Spleen (tissue), 7 donors: ENCODE results near the gene ZIC1.

Experiments
- POLR2AphosphoS5 ChIP-seq, 3 donors: sonication (generic); formaldehyde crosslinking; IDR thresholded peaks; one replicate each; pipeline ENCODE4 v1.5.1; 2017; ENCODE audit warnings: antibody characterized with exemption in 3 of 3
- TF ChIP-seq, protein P1 (sequence below), 11 experiments: fragments of 200-600 bp in 7 of 11; fragments of 450-650 bp in 4 of 11; sonication (generic) in 4 of 11; IDR thresholded peaks in 8 of 11; conservative IDR thresholded peaks in 3 of 11; 1 replicate in 7 of 11; 2 replicates in 4 of 11; pipeline versions ENCODE4 v1.4.0 to v1.8.0; 2016 to 2021; ENCODE audit warnings: antibody characterized with exemption in 11 of 11, inconsistent platforms in 4 of 11, mild to moderate bottlenecking in 1 of 11
- donor health status: DM: no; HTN: no; CAD: no; lungs with moderate emphysema.
- donor health status: DM: no; HTN: no; CAD: no.
- donor health status: DM: no; HTN: no; CAD: no.

DNA sequence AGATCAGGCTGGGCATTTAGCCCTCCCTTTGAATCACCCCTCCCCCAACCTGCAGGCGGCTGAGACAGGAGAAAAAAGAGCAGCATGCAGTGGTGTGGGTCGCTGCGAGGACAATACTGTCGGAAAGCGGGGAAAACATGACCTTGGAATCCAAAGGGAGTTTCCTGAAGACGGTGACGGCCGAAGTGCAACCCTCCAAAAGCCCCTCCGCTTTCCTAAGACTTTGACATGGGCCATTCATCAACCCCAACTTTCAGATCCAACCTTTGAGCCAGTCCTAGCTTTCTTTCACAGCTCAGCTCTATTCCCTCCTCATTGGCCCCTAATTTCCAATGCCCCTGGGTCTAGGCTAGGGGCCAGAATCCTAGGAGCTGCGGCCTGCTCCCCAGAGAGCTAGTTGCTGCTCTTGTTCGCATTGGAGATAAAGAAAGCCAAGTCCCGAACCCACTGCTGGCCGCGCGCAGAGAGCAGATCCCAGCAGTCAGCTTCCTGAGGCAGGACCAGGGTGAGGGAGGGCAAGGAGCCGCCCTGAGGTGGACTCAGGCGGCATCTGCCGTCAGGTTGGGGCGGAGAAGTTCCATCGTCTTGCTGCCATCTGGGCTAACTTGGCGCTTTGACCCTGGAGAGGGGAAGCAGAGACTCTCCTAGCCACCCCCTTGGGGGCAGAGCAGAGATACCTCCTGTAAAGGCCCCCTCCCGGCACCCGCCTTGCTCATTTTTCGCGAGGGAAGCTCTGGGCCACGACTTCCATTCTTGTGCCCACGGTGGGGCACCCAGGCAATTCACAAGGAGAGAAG, 3.7 kb upstream of the ZIC1 start:
- no peak for TF ChIP-seq POLR2AphosphoS5 (IDR thresholded peaks at IDR 0.05)
- TF ChIP-seq, protein P1, sequence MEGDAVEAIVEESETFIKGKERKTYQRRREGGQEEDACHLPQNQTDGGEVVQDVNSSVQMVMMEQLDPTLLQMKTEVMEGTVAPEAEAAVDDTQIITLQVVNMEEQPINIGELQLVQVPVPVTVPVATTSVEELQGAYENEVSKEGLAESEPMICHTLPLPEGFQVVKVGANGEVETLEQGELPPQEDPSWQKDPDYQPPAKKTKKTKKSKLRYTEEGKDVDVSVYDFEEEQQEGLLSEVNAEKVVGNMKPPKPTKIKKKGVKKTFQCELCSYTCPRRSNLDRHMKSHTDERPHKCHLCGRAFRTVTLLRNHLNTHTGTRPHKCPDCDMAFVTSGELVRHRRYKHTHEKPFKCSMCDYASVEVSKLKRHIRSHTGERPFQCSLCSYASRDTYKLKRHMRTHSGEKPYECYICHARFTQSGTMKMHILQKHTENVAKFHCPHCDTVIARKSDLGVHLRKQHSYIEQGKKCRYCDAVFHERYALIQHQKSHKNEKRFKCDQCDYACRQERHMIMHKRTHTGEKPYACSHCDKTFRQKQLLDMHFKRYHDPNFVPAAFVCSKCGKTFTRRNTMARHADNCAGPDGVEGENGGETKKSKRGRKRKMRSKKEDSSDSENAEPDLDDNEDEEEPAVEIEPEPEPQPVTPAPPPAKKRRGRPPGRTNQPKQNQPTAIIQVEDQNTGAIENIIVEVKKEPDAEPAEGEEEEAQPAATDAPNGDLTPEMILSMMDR (IDR thresholded peaks at IDR 0.05 in 8 of 11, conservative IDR thresholded peaks at IDR 0.05 in 3 of 11), result no peak
